ENCODE measurements around the gene MTMR6. TPM values are rescaled to one million over a fixed set of nuclear protein-coding genes. Genes with fewer than 3 reads are reported as not detected.

The MTMR6 gene
- polyA plus RNA-seq (2011; rRNA removed): 16.8 and 25.7 TPM in 2 replicates
- polyA minus RNA-seq (2011; rRNA and poly(A)+ RNA removed): 9.1 and 16.5 TPM in 2 replicates

- Histone ChIP-seq H3K9me3 (ENCODE audit: control insufficient read depth, insufficient read depth, low read length) (peaks cover 5% of the 10 kb centered on the region; the same call in 1 of the 2 replicates), H3K27me3 (ENCODE audit: control insufficient read depth, insufficient read depth, low read length) (no peaks in the 10 kb centered on the region), H3K4me3 (ENCODE audit: low read depth, low read length) (peak within 1 kb of the TSS; percentile 89), H3K27ac (ENCODE audit: low read depth, low read length) (peak within 1 kb of the TSS; percentile 80)
- CTCF ChIA-PET: interaction anchor here (0.6 to 4.1 kb wide), 36 partner anchors 9 to 1675 kb away, joined by 3 to 61 read pairs (median 6); partner anchors contain the start of gene NUP58
- TF ChIP-seq CTCF (IDR thresholded peaks at IDR 0.05; ENCODE audit: low read depth, low read length): peak; percentile 94
- POLR2A ChIA-PET: interaction anchor here (0.6 kb wide), 1 partner anchor 23 kb away, joined by 4 read pairs; no protein-coding TSS in a partner anchor
- peak; percentile 71 for DNase-seq (ENCODE audit: low read depth, low spot score)
Observed at GRCh38 chr13:25286969-25287961, at the start of gene MTMR6. MTMR6 (minus strand) TSS chr13:25287488; CDS start chr13:25287247, 241 bp downstream.

DNA sequence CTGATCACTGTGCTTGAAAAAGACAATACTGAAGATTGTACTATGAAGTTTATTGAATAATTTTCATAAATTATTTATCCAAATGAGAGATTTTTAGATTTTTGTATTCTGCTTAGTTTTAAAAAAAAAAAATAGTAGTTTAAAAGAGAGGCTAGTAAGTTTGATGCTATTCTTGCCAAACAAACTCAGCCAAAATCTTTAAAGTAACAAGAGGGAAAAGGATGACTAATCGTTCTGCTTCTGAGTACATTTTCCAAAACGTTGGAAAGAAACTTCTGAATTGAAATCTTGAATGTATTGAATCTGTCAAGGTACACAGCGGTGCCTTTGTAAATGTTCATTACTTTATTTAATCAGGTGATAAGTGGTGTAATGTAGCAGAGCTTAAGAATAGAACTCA, 48.6 kb upstream of the MTMR6 start:
- ChIA-PET POLR2A (interaction anchor here (0.7 kb wide), 1 partner anchor 9 kb away, joined by 3 read pairs; no protein-coding TSS in a partner anchor), CTCF (interaction anchor here (1.2 to 2.7 kb wide), 2 partner anchors 39 to 48 kb away, joined by 3 to 13 read pairs; no protein-coding TSS in a partner anchor)
- H3K4me3 ChIP-seq (ENCODE audit: low read depth, low read length): no peak overlapping the region
- no peaks in the 10 kb centered on the region for H3K27me3 ChIP-seq (ENCODE audit: control insufficient read depth, insufficient read depth, low read length)
- H3K9me3 ChIP-seq (ENCODE audit: control insufficient read depth, insufficient read depth, low read length): no peaks in the 10 kb centered on the region
- H3K27ac ChIP-seq (ENCODE audit: low read depth, low read length): no peak overlapping the region
- TF ChIP-seq CTCF (IDR thresholded peaks at IDR 0.05; ENCODE audit: low read depth, low read length): no peak
- no peak for DNase-seq (ENCODE audit: low read depth, low spot score)

GRCh38 chr13:25330541-25330940, 43.3 kb upstream of the MTMR6 start:
- Histone ChIP-seq H3K27me3 (ENCODE audit: control insufficient read depth, insufficient read depth, low read length) (no peaks in the 10 kb centered on the region), H3K27ac (ENCODE audit: low read depth, low read length) (no peak overlapping the region), H3K9me3 (ENCODE audit: control insufficient read depth, insufficient read depth, low read length) (no peaks in the 10 kb centered on the region), H3K4me3 (ENCODE audit: low read depth, low read length) (no peak overlapping the region)
- no peak for TF ChIP-seq CTCF (IDR thresholded peaks at IDR 0.05; ENCODE audit: low read depth, low read length)
- CTCF ChIA-PET: interaction anchor here (1.3 kb wide), 1 partner anchor 43 kb away, joined by 12 read pairs; no protein-coding TSS in a partner anchor
- POLR2A ChIA-PET: no interaction called here
- DNase-seq (ENCODE audit: low read depth, low spot score): no peak

GRCh38 chr13:25329706-25330105, 42.4 kb upstream of the MTMR6 start:
- Histone ChIP-seq H3K9me3 (ENCODE audit: control insufficient read depth, insufficient read depth, low read length) (no peaks in the 10 kb centered on the region), H3K4me3 (ENCODE audit: low read depth, low read length) (no peak overlapping the region), H3K27me3 (ENCODE audit: control insufficient read depth, insufficient read depth, low read length) (no peaks in the 10 kb centered on the region), H3K27ac (ENCODE audit: low read depth, low read length) (no peak overlapping the region)
- no peak for TF ChIP-seq CTCF (IDR thresholded peaks at IDR 0.05; ENCODE audit: low read depth, low read length)
- no peak for DNase-seq (ENCODE audit: low read depth, low spot score)
- POLR2A ChIA-PET: no interaction called here
- CTCF ChIA-PET: interaction anchor here (1.3 kb wide), 1 partner anchor 42 kb away, joined by 12 read pairs; no protein-coding TSS in a partner anchor
